Retinal pigment epithelial cell (primary cell): ENCODE results near the gene BOD1.
"Not testable (repeated sequence)": the region's sequence is repeated elsewhere in the genome, so short reads cannot be mapped to it uniquely, and the experiment has no call there.

Experiments used
- DNase-seq: peaks from one replicate; pipeline ENCODE4 v3.0.0-alpha.2; 2010; ENCODE audit warnings: low read depth
- H3K4me3 ChIP-seq: 2 replicates; pipeline ENCODE4 v1.5.1; 2011; ENCODE audit warnings: mild to moderate bottlenecking, low read length, control low read depth, moderate library complexity
- CTCF ChIP-seq: conservative IDR thresholded peaks from 2 replicates; pipeline ENCODE4 v1.5.1; 2011; ENCODE audit warnings: low read depth, low read length, control low read depth, inconsistent platforms

Gene BOD1

GRCh38 chr5:173592050-173592669, 24.3 kb downstream of the BOD1 start:
- DNase-seq = no peak

GRCh38 chr5:173591056-173591514, 25.4 kb downstream of the BOD1 start:
- no peak overlapping the region for H3K4me3 ChIP-seq
- no peak for TF ChIP-seq CTCF
- no peak for DNase-seq

More at GRCh38 chr5:173592050-173592669, 24.3 kb downstream of the BOD1 start:
- TF ChIP-seq CTCF = peak; percentile 61
- H3K4me3 ChIP-seq = no peak overlapping the region

DNA sequence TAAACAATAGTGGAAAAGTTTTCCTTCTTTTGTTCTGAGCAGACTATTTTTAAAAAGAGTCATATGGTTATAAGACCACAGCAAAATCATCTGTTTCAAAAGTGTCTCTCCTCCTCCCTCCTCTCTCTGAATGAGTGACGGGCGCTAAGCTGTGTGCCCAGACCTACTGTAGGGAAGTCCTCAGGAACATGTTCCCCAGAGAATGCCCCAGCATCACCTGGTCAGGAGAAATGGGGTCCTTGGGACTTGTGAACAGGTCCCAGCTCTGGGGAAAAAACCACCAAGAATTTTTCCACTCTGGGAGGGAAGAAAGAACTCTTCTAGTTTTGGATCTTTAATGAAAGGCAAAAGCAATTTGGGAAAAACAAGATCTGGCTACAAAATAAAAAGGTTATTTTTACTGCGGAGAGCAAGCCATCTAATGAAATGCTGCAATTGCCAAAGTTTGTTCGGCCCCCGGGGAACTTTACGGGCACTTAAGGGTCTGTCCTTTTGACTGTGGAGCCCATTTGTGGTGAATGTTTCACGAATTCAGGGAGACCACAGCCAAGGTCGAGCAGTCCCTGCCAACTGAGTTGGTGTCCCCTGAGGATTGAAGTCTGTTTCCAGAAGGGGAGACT, 25.9 kb downstream of the BOD1 start:
- TF ChIP-seq CTCF = no peak
- no peak for DNase-seq
- H3K4me3 ChIP-seq = no peak overlapping the region

DNA sequence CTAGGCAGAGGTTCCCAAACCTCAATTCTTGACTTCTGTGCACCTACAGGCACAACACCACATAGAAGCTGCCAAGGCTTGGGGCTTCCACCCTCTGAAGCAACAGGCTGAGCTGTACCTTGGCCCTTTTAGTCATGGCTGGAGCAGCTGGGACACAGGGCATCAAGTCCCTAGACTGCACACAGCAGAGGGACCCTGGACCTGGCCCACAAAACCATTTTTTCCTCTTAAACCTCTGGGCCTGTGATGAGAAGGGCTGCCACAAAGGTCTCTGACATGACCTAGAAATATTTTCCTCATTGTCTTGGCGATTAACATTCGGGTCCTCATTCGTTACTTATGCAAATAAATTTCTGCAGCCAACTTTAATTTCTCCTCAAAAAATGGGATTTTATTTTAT, 30.3 kb downstream of the BOD1 start:
- not testable (repeated sequence) for DNase-seq, H3K4me3 ChIP-seq

- H3K4me3 ChIP-seq = no peak overlapping the region
- no peak for TF ChIP-seq CTCF
- no peak for DNase-seq
Measured at GRCh38 chr5:173583346-173583745, 33.1 kb downstream of the BOD1 start.

DNA sequence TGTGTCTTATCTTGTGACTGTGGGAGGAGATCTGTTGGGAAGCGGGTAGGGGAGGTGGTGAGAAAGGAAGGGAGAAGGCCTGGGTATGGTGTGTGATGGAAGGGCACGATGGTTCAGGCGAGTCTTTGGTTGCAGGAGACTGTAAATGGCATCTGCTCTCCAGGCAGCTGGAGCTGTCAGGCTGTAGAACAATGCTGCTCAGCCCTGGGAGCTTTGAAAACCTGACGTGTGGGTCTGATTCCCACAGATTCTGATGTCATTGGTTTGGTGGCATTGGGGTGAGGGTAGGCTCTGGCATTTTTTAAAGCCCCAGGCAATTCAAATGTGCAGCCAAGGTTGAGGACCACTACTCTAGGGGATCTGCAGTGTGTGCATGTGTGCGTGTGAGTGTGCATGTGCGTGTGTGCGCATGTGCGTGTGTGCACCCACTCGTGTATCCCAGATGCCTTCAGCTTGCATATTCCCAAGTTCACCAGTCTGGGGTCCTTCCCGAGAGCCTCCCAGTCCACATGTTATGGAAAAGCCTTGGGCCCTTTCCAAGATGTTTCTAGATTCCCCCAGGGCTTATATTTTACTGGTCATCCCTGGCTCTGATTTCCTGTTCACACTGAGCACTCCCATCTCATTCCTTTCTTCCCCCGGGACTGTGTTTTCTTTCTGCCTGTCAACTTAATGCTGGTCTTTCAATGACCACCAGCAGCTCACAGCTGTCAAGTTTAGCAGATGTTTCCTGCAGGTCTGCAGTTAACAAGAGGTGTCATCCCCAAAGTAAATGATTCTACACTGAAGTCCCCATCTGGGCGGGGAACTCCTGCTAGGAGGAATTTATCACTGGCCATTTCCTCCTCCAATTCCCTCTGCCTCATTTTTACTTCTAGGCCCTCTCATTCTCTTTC, 34.0 kb downstream of the BOD1 start:
- H3K4me3 ChIP-seq = no peak overlapping the region
- no peak for DNase-seq

More for the DNA sequence above, 34.0 kb downstream of the BOD1 start:
- no peak for TF ChIP-seq CTCF
